ENCODE data around the gene CRY2.
"Not testable (repeated sequence)": the region's sequence is repeated elsewhere in the genome, so short reads cannot be mapped to it uniquely, and the experiment has no call there.

CRY2 gene

DNA sequence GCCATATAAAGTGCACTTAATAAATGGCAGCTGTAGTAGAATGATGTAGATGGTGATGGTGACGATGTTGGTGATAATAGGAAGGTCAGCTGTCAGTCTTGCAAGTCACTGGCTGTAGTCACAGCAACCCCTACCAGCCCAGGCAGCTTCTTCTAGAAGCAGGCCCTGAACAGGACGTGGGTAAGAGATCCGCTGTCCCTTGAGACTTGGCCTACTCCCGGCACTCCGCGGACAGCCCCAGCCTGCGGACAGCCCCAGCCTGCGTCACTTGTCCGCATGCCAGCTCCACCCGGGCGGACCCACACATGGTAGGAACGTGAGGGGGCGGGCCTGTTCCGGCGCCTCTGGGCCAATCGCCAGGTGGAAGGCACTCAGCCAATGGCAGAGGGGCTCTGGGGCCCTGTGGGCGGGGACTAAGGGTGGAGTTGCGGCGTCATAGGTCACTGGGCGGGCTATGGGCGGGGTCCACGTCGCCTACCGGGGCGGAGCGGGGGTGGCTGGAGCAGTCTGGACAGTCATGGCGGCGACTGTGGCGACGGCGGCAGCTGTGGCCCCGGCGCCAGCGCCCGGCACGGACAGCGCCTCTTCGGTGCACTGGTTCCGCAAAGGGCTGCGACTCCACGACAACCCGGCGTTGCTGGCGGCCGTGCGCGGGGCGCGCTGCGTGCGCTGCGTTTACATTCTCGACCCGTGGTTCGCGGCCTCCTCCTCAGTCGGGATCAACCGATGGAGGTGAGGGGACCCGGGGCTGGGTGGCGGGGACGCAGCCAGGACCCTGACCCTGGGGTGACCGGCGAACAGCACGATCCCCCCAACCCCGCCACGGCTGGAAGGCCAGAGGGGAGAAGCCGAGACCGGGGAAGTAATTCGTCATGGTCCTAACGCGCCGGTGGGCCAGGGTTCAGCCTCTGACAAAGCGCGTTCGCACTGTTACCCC, at the start of gene CRY2:
Gene CRY2 (plus strand): TSS at position 502 of the 937 bp plus-strand sequence. CDS start 16 bp downstream, at position 518.
- DNase-seq, result peak; percentile 45

DNA sequence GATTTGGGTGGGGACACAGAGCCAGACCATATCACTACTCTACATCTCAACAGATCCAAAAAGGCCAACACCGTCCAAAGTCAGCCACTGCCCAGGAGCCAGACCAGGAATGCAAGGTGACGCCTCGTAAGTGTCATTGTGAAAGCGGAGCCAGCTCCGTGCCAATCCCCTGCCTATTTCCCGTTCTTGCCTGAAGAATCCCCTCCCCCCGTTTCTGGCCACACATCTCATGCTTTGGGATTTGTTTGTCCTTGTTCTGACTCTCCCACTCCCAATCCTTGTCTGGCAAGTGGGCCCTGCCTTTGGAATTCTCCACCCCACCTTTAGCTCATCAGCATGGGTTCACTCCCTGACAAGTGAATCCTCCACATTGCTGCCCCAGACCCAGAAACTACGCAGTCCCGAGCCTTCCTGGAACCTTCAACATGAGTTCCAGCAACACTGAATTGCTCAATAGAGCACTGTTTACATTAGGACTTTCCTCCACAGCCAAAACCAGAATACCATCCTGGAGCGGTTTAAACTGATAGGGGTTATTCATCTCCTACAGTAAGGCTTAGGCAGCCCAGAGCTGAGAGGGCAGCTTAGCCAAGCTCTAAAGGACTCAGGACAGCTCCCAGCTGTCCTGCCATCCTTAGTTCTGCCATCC, 48.4 kb upstream of the CRY2 start:
- DNase-seq, result peak; percentile 71

DNA sequence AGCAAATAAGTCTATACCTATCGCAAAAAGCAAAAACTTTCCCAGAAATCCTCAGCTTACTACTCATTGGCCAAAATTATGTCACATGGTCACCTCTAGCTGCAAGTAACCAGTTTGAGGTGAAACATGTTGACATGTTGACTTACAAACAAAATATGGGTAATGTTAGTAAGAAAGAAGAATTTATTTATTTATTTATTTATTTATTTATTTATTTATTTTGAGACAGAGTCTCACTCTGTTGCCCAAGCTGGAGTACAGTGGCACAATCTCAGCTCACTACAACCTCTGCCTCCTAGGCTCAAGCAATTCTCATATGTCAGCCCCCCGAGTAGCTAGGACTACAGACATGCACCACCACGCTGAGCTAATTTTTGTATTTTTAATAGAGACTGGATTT, 47.7 kb upstream of the CRY2 start:
- DNase-seq, result no peak

DNA sequence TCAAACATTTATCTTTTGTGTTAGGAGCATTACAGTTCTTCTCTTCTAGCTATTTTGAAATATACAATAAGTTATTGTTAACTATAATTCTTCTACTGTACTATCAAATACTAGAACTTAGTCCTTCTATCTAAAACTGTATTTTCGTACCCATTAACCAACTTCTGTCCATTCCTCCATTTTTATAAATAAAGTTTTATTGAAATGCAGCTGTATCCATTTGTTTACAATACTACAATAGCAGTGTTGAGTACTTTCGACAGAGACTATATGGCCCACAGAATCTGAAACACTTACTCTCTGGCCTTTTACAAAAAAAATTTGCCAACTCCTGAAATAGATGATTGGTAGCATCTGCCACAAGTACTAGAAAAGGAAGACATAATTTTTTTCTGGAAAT, 47.0 kb upstream of the CRY2 start:
- no peak for DNase-seq

DNA sequence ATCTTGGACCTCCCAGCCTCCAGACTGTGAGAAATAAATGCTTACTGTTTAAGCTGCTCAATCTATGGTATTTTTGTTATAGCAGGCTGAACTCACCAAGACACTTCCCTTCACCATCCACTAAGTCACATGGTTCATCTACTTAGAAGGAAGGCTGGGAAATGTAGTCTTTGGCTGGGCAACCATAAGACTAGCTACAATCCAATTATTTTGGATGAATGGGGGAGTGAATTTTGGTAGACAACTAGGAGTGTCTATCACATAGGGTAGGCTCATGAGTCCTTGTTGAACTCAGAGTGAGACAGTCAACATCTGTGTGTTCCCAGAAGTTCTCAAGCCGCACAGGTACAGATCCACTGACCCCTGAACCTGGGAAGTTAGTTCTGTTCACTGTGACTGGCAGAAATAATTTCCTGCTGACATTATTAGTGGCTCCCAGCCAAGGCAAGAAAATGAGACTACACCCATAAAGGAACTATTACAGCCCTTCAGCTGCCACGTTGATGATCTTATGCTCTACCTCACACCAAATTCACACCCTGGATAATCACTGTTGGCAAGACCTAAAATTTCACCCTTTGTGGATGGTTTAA, 45.5 kb upstream of the CRY2 start:
- DNase-seq, result no peak

DNA sequence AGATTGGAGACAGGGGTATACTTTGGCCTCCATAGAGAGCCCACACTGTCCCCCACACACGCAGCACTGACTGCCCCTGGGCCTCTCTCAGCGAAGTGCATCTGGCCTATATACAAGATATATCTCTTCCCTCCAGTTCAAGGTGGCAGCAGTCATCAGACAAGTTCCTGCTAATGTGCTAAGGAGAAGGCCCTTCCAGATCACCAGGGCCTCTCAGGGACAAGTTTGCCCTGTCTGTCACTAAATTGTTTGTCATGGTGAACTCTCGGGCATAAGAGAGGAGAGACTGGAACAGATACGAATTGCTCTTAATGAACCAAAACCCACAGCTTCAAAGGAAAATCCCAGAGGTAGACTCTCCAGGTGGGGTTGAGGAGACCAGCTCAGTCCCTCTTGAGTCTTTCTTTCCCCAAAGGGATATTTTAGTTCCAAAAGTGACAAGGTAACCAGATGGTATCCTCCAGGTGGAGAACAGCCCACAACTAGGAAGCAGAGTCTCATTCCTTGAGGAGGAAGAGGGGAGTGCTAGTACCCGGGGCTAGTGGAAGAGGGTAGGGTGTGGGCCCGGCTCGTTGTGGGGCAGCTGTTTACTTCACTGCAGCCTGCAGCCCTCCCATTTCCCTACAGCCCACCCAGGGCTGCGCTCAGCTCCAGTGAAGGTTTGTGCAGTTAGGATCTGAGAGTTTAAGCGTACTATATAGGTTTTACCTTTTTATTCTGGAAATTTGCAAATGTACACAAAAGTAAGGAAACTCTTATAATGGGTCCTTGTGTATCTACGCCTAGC, 44.6 kb upstream of the CRY2 start:
- no peak for DNase-seq

DNA sequence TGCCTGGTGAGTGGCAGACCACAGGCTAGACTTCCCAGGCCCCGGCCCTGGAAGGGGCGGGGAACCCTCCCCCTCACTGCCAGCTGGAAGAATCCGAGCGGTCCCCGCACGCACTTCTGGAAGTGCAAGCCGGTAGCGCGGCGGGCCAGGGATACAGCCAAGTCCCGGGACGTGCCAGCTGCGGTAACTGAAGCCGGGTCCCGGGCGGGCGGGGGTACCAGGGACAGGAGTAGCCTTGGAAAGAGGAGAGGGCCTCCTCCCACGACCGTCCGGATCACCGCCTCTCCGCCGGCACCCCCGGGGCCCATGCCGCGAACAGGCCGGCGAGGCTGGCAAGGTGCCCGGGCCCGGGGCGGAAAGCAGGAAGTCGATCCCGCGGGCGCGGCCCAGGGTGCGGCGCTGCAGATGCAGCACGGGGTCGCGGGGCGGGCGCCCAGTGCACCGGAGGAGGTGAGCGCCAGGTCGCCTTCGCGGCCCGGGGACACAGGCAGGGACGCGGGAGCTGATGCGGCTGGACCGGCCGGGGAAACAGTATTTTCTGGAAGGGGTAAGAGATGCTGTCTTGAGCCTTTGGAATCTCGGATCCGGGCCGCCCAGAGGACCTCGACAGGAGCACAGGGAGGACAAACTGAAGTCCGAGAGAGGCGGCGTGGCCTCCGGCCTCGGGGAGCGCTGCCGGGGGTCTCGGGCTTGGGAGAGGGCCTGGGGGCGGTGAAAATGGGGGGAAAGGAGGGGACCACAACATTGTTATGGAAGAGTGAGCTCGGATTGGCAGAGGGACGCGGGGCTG, 43.1 kb upstream of the CRY2 start:
- DNase-seq, result peak; percentile 34

DNA sequence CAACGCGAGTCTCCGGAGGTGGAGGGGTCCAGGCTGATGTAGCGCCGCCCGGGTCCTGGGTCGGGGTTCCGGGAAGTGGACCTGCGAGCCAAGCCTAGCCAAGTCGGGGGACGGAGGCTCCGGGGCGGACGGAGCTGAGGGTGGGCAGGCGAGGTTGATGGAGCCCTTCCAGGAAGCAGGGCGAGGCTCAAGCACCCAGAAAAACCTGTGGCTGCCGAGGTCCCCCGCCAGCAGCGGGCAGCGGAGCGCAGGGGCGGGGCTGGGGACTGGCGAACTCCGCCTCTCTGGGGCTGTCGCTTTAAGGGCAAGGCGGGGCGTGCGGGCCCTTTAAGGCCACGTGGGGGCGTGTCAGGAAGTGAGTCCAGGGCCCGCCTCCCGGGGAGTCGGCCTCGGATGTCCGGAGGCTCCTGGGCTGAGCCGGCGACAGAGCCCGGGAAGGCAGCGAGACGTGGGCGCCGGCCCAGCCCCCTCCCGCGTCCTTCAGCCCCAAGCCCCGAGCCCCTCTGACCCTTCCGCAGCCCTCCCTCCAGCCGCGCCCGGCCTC, 42.4 kb upstream of the CRY2 start, which contains the start of gene SLC35C1:
Gene SLC35C1 (plus strand): TSS at position 389 of the 544 bp plus-strand sequence. CDS start 653 bp downstream, outside the sequence.
- peak; percentile 52 for DNase-seq

DNA sequence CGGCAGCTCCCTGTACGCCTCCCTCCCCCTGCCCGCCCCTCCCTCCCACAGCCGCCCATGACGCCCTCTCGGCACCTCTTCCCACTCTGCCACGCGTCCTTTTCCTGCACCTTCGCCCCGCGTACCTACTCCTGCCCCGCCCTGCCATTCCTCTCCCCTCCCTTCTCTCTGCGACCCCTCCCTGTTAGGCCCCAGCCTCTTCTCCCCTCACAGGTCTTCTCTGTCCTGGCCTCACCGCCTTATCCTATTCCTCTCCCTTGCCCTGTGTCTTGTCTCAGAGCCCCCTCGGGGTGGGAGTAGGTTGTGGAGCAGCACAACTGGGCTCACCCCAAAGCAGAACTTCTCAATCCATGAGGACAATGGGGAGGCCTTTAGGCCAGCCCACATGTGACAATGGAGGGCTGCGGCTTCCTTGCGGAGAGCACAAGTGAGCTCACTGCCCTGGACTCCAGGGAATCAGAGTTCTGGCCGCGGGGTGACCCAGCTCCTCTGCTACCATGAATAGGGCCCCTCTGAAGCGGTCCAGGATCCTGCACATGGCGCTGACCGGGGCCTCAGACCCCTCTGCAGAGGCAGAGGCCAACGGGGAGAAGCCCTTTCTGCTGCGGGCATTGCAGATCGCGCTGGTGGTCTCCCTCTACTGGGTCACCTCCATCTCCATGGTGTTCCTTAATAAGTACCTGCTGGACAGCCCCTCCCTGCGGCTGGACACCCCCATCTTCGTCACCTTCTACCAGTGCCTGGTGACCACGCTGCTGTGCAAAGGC, 41.8 kb upstream of the CRY2 start:
- DNase-seq, result no peak

DNA sequence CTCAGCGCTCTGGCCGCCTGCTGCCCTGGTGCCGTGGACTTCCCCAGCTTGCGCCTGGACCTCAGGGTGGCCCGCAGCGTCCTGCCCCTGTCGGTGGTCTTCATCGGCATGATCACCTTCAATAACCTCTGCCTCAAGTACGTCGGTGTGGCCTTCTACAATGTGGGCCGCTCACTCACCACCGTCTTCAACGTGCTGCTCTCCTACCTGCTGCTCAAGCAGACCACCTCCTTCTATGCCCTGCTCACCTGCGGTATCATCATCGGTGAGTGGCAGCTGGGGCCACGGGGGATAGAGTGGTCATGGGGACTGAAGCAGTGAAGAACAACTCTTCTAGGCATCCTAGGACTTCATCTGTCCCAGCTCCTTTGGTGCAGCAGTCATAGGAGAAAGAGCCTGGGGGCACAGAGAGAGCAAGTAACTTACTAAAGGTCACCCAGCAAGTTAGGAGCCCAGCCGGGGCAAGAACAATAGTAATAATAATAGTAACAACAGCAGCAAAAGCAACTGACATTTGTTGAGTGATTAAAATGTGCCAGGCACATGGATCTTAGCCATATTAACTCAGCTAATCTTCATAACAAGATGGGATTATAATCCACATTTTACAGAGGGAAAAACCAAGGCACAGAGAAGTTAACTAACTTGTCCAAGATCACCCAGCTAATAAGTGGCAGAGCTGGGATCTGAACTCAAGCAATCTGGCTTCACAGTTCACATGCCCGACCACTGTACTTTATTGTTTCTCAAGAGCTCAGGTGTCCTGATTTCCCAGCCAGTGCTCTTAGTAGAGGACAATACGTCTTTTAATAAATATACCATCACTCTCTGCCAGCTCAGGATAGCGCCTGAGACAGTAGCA, 41.0 kb upstream of the CRY2 start:
- no peak for DNase-seq

DNA sequence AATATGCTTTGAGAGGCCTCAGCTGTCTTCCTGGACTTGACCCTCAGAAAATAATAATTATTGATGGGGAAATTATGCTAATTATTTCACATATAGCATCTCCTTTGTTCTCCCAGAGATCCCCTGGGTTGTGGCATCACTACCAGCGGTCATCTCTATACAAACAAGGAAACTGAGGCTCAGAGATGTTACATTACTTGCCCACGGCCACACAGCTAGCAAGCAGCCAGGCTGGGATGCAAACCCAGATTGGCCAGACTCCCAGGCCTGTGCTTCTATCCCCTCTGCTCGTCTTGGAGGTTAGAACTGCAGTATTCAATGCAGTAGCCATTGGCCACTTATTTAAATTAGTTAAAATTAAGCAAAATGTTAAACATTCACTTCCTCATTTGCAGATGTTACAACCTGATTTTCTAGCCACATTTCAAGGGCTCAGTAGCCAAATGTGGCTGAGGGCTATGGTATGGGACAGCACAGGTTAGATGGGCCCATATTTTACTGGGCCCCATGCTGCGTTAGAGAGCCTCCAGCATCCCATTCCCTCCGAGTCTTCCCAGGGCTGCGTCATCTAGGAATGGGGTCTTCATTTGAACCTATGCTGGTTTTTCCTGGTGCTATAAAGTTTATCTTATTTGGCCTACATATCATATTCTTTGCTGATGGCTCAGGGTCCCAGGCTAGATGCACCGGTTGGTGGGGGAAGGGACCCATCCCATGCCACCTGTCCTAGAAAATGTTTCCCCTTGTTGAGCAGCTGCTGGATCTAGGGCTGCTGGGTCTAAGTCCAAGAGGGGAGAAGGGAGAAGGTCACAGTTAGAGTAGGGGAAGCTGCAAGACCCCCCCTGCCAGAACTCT, 40.1 kb upstream of the CRY2 start:
- no peak for DNase-seq

DNA sequence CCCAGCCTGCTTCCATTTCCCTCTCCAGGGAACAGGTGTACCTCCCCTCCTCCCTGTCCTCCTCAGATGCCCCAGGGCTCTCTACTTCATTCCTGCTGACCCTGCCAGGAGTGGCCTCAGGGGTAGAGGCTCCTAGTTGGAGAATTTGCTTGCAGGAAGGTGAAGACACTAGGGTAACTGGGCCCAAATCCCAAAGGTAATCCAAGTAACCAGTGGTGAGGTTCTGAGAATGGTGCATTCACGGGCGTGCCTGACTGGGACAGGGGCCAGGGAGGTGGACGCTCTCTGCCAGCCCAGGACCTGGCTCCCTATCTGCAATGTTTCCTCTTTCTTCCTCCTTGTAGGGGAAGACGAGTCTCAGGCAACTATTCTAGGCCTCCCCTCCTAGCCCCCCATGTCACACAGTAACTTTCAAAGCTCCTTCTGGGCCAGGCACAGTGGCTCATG, 39.5 kb upstream of the CRY2 start:
- DNase-seq, result no peak

DNA sequence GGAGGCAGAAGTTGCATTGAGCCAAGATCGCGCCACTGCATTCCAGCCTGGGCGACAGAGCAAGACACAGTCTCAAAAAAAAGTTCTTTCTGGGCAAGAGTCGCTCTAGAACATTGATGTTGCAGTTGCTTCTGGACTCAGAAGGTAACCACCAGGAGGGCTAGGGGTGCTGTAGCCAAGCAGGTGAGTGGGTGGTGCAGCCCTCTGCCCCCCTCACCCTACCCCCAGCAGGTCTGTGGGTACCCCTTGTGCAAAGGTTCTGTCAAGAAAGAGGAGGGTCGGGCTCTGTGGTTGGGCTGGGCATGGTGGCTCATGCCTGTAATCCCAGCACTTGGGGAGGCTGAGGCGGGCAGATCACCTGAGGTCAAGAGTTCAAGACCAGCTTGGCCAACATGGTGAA, 38.8 kb upstream of the CRY2 start:
- DNase-seq, result not testable (repeated sequence)

DNA sequence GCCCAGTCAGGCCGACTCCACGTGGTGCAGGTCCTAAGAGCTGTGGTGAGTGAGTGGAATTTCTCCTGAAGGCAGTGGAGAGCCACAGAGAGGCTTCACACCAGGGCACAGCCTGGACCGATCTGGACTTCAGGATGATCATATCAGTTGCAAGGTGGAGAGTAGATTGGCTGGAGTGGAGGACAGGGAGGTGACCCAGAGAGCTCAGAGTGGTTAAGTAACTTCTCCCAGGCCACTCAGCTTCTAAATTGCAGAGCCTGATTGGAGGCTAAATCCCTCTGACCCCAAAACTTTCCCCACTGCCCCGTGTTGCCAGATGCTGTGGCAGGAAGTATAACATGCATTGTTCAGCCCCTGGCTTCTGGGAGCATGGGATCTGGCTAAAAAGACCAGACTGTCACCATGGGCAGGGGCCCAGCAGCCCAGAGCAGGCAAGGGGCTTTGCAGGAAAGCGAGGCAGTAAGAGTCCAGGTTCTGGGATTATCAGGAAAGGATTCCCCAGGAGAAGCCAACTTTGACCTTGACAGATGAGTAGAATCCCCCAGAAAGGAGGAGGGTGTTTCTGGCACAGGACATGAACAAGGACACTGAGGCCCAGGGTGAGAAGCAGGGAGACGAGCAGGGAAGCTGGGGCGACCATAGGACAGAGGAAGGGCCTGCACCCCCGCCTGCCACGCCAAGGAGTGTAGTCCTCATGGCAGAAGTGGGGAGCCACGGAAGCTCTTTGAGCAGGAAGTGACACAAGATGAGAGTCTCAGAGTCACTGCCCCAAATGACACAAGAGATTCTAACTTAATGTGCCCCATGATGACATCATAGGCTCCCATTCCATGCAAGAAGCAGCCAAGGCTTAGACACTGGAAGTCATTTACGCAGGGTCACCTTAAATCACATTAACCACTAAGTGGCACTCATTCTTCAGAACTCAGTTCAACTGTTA, 37.5 kb upstream of the CRY2 start:
- DNase-seq, result no peak

DNA sequence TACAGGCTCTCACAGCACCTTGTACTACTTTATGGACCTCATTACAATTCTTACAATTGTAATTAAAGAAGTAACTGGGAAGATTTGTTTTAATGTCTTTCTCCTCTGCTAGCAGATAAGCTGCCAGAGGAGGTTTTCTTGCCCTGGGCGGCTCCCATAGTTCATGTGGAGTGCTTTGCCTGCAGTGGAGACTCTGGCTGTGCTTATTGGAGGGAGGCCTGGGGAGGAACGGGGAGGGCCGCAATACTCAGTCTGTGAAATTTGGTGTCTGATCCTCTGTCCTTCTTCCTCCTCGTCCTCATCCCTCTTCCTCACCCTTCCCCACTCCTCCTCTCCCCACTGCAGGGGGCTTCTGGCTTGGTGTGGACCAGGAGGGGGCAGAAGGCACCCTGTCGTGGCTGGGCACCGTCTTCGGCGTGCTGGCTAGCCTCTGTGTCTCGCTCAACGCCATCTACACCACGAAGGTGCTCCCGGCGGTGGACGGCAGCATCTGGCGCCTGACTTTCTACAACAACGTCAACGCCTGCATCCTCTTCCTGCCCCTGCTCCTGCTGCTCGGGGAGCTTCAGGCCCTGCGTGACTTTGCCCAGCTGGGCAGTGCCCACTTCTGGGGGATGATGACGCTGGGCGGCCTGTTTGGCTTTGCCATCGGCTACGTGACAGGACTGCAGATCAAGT, 36.7 kb upstream of the CRY2 start:
- no peak for DNase-seq

DNA sequence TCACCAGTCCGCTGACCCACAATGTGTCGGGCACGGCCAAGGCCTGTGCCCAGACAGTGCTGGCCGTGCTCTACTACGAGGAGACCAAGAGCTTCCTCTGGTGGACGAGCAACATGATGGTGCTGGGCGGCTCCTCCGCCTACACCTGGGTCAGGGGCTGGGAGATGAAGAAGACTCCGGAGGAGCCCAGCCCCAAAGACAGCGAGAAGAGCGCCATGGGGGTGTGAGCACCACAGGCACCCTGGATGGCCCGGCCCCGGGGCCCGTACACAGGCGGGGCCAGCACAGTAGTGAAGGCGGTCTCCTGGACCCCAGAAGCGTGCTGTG, 36.2 kb upstream of the CRY2 start:
- DNase-seq, result no peak

Measured in NCI-H510A (cell line).